ENCODE measurements around the gene AQP12B. TPM values are rescaled to one million over a fixed set of nuclear protein-coding genes. Genes with fewer than 3 reads are reported as not detected.

AQP12B gene
- total RNA-seq, 6 experiments from 2014 or later: not detected

GRCh38 chr2:240649331-240649730, 33.4 kb downstream of the AQP12B start:
- Histone ChIP-seq H3K27ac (no peak overlapping the region), H3K27me3 (no peaks in the 10 kb centered on the region), H3K4me1 (no peaks in the 10 kb centered on the region), H3K4me3 (no peak overlapping the region), H3K36me3 (no peaks in the 10 kb centered on the region), H3K9me3 (no peaks in the 10 kb centered on the region)
- TF ChIP-seq, protein P1, sequence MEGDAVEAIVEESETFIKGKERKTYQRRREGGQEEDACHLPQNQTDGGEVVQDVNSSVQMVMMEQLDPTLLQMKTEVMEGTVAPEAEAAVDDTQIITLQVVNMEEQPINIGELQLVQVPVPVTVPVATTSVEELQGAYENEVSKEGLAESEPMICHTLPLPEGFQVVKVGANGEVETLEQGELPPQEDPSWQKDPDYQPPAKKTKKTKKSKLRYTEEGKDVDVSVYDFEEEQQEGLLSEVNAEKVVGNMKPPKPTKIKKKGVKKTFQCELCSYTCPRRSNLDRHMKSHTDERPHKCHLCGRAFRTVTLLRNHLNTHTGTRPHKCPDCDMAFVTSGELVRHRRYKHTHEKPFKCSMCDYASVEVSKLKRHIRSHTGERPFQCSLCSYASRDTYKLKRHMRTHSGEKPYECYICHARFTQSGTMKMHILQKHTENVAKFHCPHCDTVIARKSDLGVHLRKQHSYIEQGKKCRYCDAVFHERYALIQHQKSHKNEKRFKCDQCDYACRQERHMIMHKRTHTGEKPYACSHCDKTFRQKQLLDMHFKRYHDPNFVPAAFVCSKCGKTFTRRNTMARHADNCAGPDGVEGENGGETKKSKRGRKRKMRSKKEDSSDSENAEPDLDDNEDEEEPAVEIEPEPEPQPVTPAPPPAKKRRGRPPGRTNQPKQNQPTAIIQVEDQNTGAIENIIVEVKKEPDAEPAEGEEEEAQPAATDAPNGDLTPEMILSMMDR (IDR thresholded peaks at IDR 0.05): no peak
- no peak for TF ChIP-seq POLR2A (IDR thresholded peaks at IDR 0.05)
- no peak for ATAC-seq
- intact Hi-C loops (cut with DNase I): no loop called here
- WGBS (ENCODE audit: insufficient coverage, low coverage, low lambda C conversion rate, missing lambda C conversion rate): 26% methylated on average over 4 of the region's 7 CpGs
- DNase-seq: no peak

- no peaks in the 10 kb centered on the region for H3K4me1 ChIP-seq
- no peak overlapping the region for H3K4me3 ChIP-seq
- H3K27me3 ChIP-seq: no peaks in the 10 kb centered on the region
- TF ChIP-seq, protein P1 (IDR thresholded peaks at IDR 0.05): no peak
- TF ChIP-seq POLR2A (IDR thresholded peaks at IDR 0.05): no peak
- 40% methylated on average over 11 of the region's 19 CpGs for WGBS (ENCODE audit: insufficient coverage, low coverage, low lambda C conversion rate, missing lambda C conversion rate)
- DNase-seq: no peak
- H3K36me3 ChIP-seq: no peaks in the 10 kb centered on the region
- ATAC-seq: no peak
- H3K27ac ChIP-seq: no peak overlapping the region
- H3K9me3 ChIP-seq: no peaks in the 10 kb centered on the region
- intact Hi-C loops (cut with DNase I): no loop called here
Observed at GRCh38 chr2:240648650-240649275, 33.9 kb downstream of the AQP12B start.

DNA sequence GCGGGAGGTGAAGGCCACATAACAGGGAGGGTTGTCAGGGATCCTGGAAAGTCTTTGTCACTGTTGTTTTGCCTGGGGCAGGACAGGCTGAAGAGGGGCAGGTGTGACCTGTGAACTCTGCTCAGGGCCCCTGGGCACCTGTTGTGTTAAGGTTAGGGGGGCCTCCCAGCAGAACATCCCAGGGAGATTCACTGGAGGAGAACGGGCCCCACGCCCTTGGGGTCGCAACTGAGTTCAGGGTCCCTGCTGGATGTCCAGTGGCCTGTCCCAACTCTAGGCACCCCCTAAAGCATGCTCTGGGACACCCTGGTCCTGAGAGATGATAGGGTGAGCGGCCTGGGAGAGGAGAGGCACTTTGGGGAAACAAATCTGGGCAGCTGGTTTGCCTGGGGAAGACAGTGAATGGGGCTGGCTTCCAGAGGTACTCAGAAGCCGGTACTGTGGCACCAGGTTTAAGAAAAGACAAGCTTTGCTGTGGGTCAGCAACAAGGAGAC, 34.5 kb downstream of the AQP12B start:
- Histone ChIP-seq H3K36me3 (no peaks in the 10 kb centered on the region), H3K4me3 (no peak overlapping the region), H3K9me3 (no peaks in the 10 kb centered on the region), H3K4me1 (no peaks in the 10 kb centered on the region), H3K27me3 (no peaks in the 10 kb centered on the region), H3K27ac (no peak overlapping the region)
- WGBS (ENCODE audit: insufficient coverage, low coverage, low lambda C conversion rate, missing lambda C conversion rate): 50% methylated on average over 2 of the region's 6 CpGs
- intact Hi-C loops (cut with DNase I): no loop called here
- no peak for TF ChIP-seq POLR2A (IDR thresholded peaks at IDR 0.05)
- TF ChIP-seq, protein P1 (IDR thresholded peaks at IDR 0.05): no peak
- no peak for ATAC-seq
- DNase-seq: no peak

- TF ChIP-seq, protein P1 (IDR thresholded peaks at IDR 0.05): no peak
- TF ChIP-seq POLR2A (IDR thresholded peaks at IDR 0.05): no peak
- ATAC-seq: no peak
- Histone ChIP-seq H3K9me3 (no peaks in the 10 kb centered on the region), H3K4me3 (no peak overlapping the region), H3K27ac (no peak overlapping the region), H3K27me3 (no peaks in the 10 kb centered on the region), H3K36me3 (no peaks in the 10 kb centered on the region), H3K4me1 (no peaks in the 10 kb centered on the region)
- WGBS (ENCODE audit: insufficient coverage, low coverage, low lambda C conversion rate, missing lambda C conversion rate): 54% methylated on average over 11 of the region's 22 CpGs
- no peak for DNase-seq
- intact Hi-C loops (cut with DNase I): no loop called here
Observed at GRCh38 chr2:240647503-240648154, 35.1 kb downstream of the AQP12B start.

Data from right lobe of liver (tissue), 6 donors.